ENCODE data around the gene TBC1D2B.

DNA sequence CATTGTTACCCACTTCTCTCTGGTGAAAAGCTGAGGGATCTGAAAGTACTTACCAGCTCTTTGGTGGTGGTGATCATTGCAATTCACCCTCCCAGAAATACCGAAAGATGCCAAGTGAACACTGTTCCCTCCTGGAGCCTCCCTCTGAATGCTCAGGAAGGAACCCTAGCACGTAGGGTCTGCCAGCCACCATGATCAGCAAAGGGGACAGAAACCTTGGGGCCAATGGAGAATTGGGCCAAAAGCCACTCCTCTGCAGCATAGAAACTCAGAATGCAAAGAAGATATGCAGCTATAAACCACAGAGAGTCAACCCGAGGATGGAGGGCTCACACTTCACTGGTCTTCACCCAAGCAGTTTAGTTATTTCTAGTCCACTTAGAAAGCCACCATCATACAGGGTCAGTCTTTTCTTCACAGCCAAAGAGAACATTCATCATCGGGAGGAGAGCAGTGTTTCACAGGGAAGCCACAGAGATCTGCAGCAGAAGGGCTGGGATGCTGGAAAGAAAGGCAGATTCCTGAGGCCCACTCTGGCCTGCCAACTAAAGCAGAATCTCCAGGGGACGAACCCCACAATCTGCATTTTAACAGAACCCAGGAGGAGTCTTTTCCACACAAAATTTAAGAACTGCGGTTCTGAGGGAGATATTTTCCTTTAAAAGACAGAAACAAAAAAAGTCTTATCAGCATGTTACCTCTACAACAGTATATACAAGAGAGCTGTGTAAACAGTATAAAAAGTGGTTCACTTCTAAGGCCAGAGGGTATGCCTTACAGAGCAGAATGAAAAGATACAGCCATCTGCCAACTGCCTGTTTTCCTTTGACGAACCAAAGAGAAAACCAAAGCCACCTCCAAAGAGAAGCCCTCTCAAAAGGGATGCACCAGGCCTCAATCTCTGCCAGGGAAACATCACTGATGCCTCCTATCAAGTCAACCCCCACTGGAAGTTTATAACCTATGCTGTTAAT is 11.3 kb downstream of the TBC1D2B start:
- TF ChIP-seq EZH2phosphoT487 (IDR thresholded peaks at IDR 0.05; ENCODE audit: low read depth, severe bottlenecking, unreplicated experiment) = no peak
- TF ChIP-seq, protein P1, sequence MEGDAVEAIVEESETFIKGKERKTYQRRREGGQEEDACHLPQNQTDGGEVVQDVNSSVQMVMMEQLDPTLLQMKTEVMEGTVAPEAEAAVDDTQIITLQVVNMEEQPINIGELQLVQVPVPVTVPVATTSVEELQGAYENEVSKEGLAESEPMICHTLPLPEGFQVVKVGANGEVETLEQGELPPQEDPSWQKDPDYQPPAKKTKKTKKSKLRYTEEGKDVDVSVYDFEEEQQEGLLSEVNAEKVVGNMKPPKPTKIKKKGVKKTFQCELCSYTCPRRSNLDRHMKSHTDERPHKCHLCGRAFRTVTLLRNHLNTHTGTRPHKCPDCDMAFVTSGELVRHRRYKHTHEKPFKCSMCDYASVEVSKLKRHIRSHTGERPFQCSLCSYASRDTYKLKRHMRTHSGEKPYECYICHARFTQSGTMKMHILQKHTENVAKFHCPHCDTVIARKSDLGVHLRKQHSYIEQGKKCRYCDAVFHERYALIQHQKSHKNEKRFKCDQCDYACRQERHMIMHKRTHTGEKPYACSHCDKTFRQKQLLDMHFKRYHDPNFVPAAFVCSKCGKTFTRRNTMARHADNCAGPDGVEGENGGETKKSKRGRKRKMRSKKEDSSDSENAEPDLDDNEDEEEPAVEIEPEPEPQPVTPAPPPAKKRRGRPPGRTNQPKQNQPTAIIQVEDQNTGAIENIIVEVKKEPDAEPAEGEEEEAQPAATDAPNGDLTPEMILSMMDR (IDR thresholded peaks at IDR 0.05; ENCODE audit: poor library complexity) = no peak
